HG03280 (cell line): Measurements from ENCODE around the gene GPR171.

Experiments used
- ATAC-seq: cut with Tn5 transposase; IDR thresholded peaks from one replicate; pipeline ENCODE4 v1.9.1; 2021; ENCODE audit warnings: mild to moderate bottlenecking, moderate library complexity; ENCODE audit not compliant: unreplicated experiment

The GPR171 gene

DNA sequence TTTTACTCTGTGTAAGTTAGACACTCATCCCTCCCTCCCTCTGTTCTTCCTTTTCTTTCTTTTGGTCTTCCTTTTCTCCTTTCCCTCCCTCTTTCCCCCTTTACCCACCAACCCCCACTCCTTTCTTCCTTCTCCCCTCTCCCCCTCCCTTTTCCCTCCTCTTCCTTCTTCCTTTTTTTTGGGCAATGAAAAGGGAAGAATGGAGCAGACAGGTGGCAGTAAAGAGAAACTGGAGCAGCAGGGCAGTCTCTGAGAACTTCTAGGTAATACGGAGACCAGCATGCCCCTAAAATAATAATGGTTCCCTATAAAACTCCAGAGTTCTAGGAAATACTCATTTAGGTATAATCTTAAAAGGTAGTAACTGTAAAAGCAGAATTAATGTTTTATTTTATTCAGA lies 11.4 kb upstream of the GPR171 start:
- ATAC-seq = no peak

DNA sequence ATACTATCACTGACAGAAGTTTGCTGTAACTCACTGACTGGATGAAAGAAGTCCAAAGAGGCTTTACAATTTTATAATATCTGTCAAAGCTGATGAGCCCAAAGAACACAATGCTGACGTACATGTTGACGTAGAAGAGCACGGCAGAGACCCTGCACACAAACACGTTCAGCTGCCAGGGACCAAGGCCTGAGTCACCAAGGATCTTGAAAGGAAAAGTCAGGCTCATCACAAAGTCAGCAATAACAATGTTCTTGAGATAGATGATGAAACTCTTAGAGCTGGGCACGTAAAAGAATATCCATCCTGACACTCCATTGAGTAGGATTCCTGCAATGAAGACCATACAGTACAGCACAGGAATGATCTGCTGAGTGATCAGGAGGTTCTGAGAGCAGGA lies 10.9 kb upstream of the GPR171 start:
- ATAC-seq = no peak

DNA sequence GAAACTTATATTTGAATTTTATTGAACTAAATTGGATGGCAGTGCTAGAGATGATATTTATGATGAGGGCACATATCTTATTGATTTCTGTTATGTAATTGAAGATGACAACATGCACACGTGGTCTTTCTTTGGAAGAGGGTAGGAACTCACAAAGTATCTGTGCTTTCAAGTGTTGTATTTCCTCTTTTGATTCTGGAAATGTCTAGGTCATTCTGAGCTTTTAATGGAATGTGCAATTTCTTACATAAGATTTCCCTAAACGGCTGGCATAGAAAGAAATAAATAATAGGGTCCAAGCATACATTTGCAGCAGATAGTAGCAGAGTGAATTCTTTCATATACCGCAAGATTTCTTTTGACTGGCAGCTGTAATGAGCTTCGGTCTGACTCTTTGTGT lies 10.1 kb upstream of the GPR171 start:
- ATAC-seq = no peak

DNA sequence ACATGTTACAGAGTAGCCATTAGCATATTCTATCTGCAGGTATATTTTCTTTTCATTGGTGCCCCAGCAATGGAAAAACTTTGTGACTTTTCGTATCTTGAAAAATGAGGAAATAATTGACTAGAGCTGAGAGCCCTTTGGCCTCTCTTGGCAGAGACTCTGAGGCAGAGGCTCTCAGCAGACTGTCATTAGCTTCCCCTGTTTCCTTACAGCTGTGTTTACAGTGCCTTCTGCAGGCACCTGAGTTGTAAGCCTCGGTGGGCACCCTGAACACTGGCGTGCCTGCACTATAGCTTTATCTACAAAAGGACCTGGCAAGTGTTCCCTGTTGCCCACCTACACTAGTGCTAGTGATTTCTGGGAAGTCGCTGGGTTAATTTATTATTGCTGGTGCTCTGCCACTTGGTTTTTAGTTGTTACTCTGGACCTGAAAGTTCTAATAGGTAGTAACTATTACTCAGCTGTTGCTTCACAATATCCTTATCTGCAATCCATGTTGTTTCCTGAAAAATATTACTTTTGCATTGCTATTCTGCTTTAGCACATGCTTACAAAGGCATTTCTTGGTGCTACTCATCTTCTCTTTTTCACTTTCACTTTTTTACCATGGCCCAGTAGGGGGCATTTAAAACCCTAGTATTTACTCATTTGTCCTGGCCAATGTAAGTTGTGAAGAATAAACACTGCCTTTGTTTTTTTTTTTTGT lies 7.8 kb upstream of the GPR171 start:
- ATAC-seq = no peak

DNA sequence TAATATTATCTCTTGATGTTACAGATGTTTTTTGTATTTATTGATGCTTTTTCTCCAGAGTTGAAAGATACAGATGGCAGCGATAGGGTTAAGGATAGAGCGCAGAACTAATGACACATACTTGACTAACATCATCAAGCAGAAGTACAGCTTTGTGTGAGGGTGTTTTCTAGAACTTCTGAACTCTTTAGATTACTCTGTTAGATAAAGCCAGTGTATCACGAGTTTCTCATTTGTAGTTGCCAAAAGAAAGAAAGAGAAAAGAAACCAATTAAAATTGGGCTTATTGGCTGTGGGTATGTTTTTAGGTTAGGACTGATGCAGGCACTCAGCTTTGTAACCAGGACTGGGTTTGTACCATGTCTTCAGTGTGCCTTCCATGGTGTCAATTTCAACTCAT lies 6.6 kb upstream of the GPR171 start:
- no peak for ATAC-seq

DNA sequence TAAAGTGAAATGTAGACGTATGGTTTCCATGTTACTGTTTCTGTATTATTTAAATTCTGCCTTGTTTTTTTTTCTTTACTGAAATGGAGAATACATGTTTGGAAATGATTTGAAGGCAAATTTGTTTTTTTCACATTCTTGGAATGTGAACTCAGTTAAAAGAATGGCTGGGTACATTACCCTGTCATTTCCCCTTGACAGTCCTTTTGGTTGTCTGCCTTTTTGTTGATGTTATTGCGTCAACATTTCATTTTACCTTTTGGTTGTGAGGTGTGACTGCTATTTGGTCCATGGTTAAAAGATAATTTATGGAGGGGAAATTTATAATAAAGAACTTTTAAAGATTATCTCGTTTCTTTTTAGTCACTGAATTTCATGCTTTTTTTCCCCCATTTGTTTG lies 3.2 kb upstream of the GPR171 start:
- no peak for ATAC-seq

DNA sequence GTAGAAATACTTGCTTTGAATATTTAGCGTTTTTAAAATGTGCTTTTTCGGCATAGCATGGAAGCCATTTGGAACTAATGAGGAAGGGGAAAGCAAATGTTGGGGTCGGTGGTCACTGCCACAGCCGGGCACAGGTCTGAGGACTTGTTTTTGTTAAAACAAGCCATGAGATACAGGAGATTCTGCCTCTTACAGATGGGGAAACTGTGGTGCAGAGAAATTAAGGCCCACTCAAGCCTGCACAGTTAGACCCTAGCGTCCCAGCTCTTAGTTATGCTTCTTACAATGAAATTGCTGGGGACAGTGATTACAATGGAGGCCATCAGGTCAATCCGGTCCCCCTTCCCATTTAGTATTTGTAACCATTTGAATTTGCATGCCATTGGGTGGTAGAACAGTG lies 2.5 kb upstream of the GPR171 start:
- ATAC-seq = no peak

DNA sequence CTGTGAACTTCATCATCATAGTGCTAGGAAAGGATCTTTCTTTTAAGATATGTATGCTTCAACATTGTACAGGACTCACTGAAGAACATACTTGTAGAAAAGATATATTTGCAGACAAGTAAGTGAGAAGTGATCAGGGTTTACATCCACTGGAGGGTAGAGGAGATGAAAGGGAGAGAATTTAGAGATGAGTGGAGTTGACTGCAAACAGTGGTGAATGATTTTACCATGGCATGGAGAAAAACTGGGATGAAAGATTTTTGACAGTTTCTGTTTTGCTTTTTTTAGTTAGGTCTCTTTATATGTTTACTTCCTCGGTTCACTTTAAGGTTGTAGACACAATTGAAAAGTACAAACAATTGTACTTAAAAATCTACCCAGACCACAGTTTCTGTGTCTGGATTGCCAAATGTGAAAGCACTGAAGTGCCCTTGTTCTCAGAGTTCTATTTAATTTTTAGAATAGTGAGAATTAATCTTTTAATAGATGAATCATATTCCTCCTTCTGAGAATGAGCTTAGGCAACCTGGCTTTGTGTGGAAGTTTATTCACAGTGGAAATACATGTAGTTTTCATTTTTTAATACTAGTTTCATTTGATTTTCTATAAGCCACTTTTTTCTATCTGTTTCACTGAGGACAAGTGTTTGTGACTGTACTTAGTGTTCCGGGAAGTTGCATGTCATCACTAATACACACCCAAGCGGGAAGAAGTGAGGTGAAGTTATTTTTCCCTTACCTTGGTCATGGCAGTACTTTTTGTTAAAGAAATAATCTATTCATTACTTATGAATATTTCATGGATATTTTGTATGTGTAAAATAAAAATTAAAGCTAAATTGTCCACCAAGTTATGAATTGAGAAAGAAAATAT lies 1.8 kb upstream of the GPR171 start:
- ATAC-seq = no peak

DNA sequence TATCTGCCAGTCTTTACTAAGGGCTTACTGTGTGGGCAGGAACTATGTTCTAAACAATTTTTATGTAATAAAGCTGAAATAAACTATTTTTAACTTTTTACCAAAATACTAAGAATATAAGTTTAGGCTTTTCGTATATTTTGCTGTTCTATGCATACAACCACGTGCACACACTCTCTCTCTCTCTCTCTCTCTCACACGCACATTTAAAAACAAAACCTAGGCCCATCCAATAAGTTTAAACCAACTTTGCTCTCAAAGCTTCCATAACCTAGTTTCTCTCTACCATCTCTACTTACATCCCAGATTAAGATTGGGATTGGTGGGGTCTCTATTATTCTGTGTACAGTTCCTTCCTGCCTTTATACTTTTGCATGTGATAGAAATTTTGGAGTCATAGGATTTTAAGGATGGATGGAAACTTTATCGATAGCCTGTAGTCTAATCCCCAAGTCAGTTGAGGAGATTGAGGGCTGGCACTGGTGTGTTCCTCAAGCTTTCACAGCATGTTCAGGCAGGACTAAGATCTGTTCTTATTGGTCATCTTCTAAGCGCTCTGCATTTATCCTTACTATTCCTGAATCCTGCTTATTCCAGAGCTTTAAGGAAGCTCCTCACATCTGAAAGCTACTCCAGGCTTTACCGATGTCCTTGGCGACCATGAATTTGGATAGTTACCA lies 1.8 kb downstream of the GPR171 start:
- no peak for ATAC-seq

DNA sequence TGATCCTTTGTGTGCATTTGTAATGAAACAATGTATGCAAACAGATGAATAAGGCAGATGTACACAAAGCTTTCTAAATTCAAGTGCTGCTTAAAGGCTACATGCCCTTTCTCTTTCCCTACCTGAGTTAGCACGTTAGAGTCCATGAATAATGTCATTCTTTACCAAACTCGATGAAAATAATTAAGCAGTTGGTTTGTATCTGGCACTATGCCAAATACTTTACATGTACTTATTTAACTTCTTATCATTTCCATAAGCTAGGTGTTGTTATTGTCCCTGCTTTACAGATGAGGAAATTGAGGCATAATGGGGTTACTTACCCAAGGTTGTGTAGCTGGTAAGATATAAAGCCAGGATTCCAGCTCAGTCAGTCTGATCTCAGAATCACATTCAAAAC lies 2.4 kb downstream of the GPR171 start:
- ATAC-seq = no peak

DNA sequence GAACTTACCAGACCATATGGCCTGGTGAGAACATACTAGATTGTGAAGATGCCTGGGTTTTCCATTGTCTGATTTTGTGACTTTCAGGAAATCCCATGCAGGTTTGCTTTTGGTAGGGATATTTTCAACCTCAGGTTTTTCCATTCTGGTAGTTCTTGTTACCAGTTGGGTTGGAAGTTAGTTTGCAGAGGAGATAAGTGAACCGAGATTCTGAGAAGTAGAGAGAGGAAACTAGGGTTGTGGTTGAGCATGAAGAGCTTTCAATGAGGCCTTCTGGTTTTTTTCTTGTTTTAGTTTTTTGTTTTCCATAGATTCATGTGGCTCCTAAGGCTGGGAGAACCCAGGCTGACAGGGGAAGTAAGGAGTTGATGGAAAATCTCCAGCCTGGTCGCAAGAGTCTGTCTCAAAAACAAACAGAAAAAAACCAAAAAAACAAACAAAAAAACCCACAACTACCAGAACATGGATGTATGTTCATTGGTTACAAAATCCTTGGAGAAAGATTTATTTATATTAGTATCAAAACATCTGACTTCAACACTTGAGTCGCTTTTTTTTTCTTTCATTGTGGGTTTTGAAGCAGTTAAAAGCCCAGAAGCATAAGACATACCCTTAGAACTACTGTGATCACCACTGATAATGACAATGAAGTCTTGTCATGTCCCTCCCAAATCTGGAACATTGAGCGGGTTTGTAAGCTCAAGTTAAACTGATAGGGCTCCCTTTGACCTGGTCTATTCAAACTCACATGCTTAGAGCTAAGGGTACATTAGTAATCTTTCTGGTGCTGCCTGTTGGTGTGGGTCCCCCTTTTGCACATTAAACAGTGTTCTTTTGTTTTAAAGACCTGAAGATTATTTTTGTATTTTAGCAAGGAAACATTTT lies 3.2 kb downstream of the GPR171 start:
- no peak for ATAC-seq

DNA sequence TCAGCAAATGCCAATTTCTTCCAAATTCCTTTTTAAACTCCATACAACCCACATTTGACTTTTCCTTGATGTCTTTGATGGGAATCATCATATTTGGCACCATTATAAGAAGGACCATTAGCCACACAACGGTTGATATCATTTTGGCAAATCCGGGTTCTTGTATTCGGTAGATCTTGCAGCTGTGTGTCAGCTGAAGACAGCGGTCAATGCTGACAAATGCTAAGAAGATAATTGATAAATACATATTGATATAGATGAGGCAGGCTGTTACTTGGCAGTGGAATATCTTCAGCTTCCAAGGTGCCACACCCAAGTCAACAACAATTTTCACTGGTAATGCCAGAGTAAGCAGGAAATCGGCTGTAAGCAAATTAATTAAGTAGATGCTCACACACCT lies 4.2 kb downstream of the GPR171 start:
- no peak for ATAC-seq

DNA sequence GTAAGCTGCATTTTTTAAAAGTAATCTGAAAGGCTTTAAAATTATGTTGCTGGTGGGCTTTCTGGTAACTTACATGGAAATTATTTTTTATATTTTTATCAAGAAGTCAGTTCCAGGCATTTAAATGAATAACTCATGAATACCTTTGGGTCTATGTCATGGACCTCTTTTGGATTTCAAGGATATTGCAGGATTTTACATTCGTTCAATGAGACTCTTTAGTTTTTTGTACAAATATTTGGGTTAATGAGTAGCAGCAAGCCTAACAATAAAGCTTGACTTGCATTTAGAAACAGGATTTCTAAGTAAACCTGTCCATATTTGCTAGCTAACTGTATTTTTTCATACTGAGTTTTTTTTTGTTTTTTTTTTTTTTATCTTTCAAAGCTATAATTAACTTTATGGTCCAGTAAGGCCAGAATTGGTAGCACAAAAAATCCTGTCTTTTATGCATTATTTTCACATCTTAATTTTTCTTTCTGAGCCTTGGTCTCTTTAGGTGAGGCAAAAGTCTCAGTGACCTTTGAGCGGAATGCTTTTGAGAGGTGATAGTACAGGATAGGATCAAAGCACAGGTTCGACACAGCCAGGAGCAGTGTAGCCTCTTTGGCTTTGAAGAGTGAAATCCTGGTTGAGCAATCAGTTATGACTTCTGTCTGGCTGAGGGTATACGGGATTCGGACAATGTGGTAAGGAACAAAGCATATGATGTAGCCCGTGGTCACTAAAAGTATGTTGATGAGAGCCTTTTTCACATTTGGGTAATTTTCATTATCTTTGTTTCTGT lies 4.8 kb downstream of the GPR171 start:
- no peak for ATAC-seq

DNA sequence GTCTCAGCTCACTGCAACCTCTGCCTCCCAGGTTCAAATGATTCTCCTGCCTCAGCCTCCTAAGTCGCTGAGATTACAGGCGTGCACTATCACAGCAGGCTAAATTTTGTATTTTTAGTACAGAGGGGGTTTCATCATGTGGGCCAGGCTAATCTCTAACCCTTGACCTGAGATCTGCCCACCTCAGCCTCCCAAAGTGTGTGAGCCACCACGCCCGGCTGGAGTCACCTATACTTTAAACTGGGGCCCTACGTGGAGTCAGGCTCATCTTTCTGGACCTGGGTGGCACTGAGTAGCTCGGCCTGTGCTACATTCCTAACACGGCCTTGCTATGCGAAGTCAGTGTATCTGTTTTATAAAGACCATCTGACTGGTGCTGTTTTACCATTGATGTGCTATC lies 5.8 kb downstream of the GPR171 start:
- ATAC-seq = no peak

DNA sequence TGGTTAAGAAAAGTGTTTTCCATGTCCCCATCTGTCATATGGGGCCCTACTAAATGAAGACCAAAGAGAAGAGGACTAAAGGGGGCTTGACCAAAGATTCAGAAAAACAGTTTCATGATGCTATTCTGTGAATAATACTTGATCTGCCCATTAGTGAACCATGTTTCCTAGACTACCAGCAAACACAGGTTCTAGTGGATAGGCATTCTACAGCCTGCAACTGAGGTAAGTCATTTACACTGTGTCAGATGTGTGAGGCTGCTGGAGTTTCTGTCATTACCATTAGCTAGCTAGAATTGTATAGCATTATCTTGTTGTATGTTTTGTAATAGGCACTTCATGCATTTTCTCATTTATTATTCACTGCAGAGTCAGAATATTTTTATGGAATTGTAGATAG lies 6.6 kb downstream of the GPR171 start:
- no peak for ATAC-seq

DNA sequence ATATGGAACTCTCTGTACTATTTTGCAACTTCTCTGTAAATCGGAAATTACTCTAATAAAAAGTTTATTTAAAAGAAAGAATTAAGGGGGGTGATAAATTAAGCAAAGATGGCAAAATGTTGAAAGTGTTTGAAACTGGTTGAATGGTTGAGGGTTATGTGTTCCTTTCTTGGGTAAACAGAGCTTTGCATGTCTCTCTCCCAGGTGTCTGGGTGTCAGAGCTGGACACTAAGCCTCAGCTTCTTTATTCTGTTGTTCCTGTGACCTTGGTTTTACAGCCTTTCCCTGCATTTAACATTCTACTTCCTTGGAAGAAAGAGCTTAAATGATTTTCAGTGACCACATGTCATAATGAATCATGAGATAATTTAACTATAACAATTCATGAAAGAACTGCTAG lies 7.2 kb downstream of the GPR171 start:
- no peak for ATAC-seq

DNA sequence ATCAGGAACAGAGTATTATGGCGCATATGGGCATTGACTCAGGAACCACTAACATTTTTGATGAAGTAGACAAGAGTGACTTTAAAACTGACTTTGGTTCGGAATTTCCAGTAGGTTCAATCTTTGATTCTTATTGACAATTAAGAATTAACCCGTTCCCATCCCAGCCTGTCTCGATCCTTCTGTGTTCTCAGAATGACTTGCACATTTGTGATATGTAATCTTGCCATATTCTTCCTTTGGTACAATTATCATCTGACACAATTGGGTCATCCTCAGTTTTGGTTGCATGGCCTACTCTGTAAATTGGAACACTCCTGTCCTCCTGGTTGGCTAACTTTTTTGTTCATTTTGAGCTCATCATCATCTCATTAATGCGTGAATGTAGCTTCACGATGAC lies 10.5 kb downstream of the GPR171 start:
- ATAC-seq = no peak

DNA sequence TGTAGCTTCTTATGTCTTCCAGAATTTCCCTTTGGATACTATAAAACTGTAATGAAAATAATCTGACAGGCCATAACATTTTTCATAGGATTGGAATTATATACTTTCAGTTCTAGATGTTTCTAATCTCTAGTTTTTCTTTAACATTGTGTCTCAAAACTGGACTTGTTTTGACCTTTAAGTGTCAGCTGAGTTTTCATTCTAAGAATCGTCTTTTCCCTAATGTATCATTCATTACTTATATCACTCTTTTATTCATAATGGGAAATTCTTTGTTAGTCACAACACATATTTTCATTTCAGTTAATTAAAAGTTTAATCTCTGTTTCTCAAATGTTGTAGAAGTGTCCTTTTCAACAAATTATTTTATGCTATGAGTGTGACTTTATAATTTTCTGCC lies 11.9 kb downstream of the GPR171 start:
- no peak for ATAC-seq

DNA sequence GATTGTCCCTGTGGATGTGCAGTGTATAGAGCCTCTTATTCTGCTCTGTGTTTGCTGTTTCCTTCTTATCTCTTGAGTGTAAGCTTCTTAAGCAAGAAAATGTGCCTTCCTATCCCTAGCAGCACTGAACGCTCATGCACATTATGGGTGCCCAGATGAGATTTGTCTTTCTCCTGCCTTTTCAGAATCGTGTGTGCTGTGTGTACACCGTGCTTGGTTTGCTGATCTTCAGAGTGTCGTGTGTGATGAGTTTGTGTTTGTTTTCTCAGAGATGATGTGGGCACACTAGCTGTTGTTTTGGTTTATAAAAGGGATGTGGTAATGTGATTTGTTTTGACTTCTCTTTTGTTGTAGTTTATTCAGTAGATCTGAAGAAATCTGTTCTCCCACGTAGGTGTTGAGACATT lies 19.7 kb downstream of the GPR171 start:
- ATAC-seq = no peak
